HFFc6 (cell line): ENCODE data around the gene CYP8B1. TPM values are rescaled to one million over a fixed set of nuclear protein-coding genes. Genes with fewer than 3 reads are reported as not detected.

ENCODE experiments used
- DNase-seq: peaks from one replicate; pipeline ENCODE4 v3.0.0-alpha.2; 2018
- H3K27ac Mint-ChIP-seq: 2 replicates; pipeline ENCODE4 v1.8.0; 2020; ENCODE audit warnings: mild to moderate bottlenecking, mixed read lengths
- H3K27me3 Mint-ChIP-seq: 2 replicates; pipeline ENCODE4 v1.8.0; 2021; ENCODE audit warnings: mild to moderate bottlenecking, moderate library complexity, mixed read lengths; ENCODE audit not compliant: insufficient read depth
- H3K36me3 Mint-ChIP-seq: 2 replicates; pipeline ENCODE4 v1.8.0; 2021; ENCODE audit warnings: low read depth, mixed read lengths
- H3K4me1 Mint-ChIP-seq: 2 replicates; pipeline ENCODE4 v1.8.0; 2020; ENCODE audit warnings: low read depth, mixed read lengths
- H3K4me3 Mint-ChIP-seq: 2 replicates; pipeline ENCODE4 v1.8.0; 2020; ENCODE audit warnings: mild to moderate bottlenecking, moderate library complexity, mixed read lengths
- H3K9me3 Mint-ChIP-seq: 2 replicates; pipeline ENCODE4 v1.8.0; 2020; ENCODE audit warnings: mild to moderate bottlenecking, mixed read lengths
- total RNA-seq, 6 experiments: library from RNA; stranded (reverse); fragmentation: NEBNext Ultra II Directional; extraction: Animal tissue kit (Norgen Biotek cat#: 25700); gene quantifications; 2 replicates in 1 of 6; 3 replicates in 5 of 6; pipeline ENCODE4 v1.2.3, GENCODE V29; 2021
- TF ChIP-seq, protein P1 (sequence below): fragments of 200-600 bp; sonication (generic); IDR thresholded peaks from 2 replicates; pipeline ENCODE4 v1.5.0; 2021; ENCODE audit warnings: antibody characterized with exemption, mild to moderate bottlenecking

Gene CYP8B1
- total RNA-seq, 6 experiments from 2014 or later: not detected

DNA sequence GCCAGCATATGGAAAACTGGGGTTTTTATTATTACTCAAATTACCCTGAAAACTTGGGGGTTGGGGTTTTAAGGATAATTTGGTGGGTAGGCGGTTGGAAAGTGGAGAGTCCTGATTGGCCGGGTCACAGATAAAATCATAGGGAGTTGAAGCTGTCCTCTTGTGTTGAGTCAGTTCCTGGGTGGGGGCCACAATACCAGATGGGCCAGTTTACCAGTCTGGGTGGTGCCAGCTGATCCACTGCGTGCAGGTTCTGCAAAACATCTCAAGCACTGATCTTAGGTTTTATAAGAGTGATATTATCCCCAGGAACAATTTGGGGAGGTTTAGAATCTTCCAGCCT lies 25.4 kb upstream of the CYP8B1 start:
- 0 out of 2 replicates have a peak, but pooled peaks cover 6% of the 10 kb centered on the region for H3K36me3 Mint-ChIP-seq
- no peak overlapping the region for H3K27ac Mint-ChIP-seq
- TF ChIP-seq, protein P1, sequence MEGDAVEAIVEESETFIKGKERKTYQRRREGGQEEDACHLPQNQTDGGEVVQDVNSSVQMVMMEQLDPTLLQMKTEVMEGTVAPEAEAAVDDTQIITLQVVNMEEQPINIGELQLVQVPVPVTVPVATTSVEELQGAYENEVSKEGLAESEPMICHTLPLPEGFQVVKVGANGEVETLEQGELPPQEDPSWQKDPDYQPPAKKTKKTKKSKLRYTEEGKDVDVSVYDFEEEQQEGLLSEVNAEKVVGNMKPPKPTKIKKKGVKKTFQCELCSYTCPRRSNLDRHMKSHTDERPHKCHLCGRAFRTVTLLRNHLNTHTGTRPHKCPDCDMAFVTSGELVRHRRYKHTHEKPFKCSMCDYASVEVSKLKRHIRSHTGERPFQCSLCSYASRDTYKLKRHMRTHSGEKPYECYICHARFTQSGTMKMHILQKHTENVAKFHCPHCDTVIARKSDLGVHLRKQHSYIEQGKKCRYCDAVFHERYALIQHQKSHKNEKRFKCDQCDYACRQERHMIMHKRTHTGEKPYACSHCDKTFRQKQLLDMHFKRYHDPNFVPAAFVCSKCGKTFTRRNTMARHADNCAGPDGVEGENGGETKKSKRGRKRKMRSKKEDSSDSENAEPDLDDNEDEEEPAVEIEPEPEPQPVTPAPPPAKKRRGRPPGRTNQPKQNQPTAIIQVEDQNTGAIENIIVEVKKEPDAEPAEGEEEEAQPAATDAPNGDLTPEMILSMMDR: no peak
- H3K4me1 Mint-ChIP-seq: peaks cover 9% of the 10 kb centered on the region
- peaks cover 27% of the 10 kb centered on the region for H3K27me3 Mint-ChIP-seq
- H3K9me3 Mint-ChIP-seq: no peaks in the 10 kb centered on the region
- H3K4me3 Mint-ChIP-seq: no peak overlapping the region
- no peak for DNase-seq

DNA sequence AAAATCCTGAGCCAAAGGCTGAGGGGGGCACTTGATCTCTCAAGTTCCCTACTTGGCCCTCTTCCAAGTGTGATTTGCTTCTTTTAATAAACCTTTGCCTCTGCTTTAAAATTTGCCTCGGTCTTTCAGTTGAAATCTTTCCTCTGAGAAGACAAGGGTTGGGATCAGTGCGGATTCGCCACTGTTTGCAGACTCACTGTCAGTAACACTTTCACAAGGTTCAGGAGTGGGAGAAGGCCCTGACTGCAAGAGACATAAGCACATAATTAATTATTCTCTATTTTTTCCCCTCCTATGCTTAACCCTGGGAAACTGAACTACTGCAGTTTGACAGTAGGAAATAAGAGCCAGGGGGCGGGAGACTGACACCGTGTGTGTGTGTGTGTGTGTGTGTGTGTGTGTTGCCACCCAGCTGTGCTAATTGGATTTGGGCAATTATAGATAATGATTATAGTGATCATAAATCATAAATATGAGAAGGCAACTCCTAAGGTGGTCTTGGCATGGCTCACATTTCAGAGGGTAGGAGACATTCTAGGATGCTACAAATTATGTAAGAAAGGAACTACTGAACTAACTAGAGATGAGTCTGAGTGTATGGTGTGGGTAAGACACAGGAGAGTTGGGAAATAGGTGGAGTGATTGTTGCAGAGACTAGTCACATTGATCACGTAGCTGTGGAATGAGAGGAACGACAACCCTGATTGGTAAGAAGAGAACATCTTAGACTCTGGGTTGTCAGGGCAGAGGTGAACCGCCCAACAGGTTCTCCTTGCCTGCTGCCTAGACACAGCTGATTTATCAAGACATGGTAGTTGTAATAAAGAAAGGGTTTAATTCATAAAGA lies 24.8 kb upstream of the CYP8B1 start:
- Mint-ChIP-seq H3K4me3 (no peak overlapping the region), H3K9me3 (no peaks in the 10 kb centered on the region), H3K4me1 (peaks cover 9% of the 10 kb centered on the region), H3K36me3 (0 out of 2 replicates have a peak, but pooled peaks cover 2% of the 10 kb centered on the region), H3K27me3 (peaks cover 24% of the 10 kb centered on the region), H3K27ac (no peak overlapping the region)
- DNase-seq: no peak
- TF ChIP-seq, protein P1: no peak

DNA sequence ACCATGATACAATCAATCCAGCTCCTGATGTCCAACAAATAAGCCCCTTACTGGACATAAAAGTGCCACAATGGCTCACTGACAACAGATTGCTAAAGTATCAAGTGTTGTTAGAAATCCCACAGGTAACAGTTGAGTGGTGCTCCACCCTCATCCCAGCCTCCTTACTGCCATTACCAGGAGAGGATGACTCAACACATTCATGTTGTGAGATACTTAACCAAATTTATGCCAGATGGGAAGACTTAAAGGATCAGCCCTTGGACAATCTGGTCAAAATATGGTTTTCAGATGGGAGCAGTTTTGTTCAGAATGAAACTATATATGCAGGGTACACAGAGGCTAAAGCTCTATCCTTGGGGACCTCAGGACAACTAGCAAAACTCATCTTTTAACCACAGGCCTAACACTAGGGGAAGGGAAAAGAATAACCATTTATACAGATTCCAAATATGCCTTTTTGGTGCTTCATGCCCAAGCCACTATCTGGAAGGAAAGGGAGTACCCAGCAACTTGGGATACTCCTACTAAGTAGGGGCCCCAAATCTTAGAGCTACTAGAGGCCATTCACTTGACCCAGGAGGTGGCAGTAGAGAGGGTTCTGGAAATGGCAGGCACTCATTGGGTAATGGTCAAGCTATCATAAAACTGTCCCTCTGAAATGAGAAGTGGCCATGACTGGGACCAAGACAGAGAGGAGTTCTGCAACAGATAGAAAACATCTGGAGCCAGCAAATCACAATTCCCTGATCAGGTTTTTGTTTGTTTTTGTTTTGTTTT lies 23.4 kb upstream of the CYP8B1 start:
- H3K27me3 Mint-ChIP-seq: peaks cover 11% of the 10 kb centered on the region
- no peak for DNase-seq
- no peaks in the 10 kb centered on the region for H3K9me3 Mint-ChIP-seq
- H3K27ac Mint-ChIP-seq: no peak overlapping the region
- H3K36me3 Mint-ChIP-seq: no peaks in the 10 kb centered on the region
- peaks cover 9% of the 10 kb centered on the region for H3K4me1 Mint-ChIP-seq
- TF ChIP-seq, protein P1: peak; percentile 17; the same call in 1 of the 2 replicates
- no peak overlapping the region for H3K4me3 Mint-ChIP-seq

DNA sequence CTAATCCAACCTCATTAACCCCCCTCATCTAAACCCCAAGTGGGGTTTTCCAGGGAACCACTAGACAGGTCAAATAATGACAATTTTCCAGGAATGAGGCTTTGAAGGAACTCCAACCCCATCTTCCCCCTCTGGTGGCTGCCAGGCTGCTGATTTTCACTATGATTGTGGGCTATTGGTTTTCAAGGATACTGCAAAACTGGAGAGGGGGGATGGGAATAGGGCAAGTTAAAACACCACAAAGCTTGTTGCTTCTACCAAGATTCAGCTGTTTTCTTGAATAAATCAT lies 19.8 kb upstream of the CYP8B1 start:
- Mint-ChIP-seq H3K4me1 (no peaks in the 10 kb centered on the region), H3K4me3 (no peak overlapping the region)

DNA sequence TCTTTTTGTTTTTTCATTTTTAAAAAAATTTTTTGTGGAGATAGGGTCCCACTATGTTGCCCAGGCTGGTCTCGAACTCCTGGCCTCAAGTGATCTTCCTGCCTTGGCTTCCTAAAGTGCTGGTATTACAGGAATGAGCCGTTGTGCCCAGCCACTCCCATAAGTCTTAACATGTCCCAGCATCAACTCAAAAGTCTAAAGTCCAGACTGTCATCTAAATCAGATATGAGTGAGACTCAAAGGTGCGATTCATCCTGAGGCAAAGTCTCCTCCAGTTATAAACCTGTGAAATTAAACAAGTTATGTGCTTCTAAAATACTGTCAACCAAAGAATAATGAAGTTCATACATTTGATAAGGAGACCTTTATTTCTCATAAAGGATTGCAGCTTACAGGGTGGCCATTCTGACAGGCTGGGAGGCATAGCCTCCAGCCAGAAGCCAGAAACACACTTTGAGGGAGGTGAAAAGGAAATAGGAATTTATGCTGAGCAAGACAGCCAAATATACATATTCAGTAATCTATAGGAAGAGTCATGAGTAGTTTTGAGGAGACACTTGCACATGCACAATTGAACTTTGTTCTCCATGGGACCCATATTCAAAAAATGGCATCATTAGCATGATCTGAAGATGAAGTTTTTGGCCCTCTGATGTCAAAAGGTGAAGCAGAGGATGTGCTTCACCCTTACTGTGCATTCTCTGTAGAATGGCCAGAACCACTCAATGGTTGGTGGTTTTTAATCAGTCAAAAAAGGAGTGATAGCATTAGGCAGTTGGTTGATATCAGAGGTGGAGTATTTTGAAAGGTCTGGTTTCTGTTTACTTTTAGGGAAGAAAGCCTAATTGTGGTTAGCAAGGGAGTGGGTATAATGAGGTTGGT lies 19.3 kb upstream of the CYP8B1 start:
- TF ChIP-seq, protein P1: no peak
- no peaks in the 10 kb centered on the region for H3K9me3 Mint-ChIP-seq
- H3K36me3 Mint-ChIP-seq: no peaks in the 10 kb centered on the region
- DNase-seq: no peak
- no peak overlapping the region for H3K4me3 Mint-ChIP-seq
- no peaks in the 10 kb centered on the region for H3K4me1 Mint-ChIP-seq
- peaks cover 3% of the 10 kb centered on the region; the same call in 1 of the 2 replicates for H3K27me3 Mint-ChIP-seq
- no peak overlapping the region for H3K27ac Mint-ChIP-seq

More for the DNA sequence above, 19.8 kb upstream of the CYP8B1 start:
- Mint-ChIP-seq H3K27ac (no peak overlapping the region), H3K36me3 (no peaks in the 10 kb centered on the region), H3K27me3 (peaks cover 3% of the 10 kb centered on the region; the same call in 1 of the 2 replicates), H3K9me3 (no peaks in the 10 kb centered on the region)
- no peak for DNase-seq
- TF ChIP-seq, protein P1: no peak
